GM08714 (cell line): ENCODE results near the gene MEIKIN.
"Not testable (repeated sequence)": the region's sequence is repeated elsewhere in the genome, so short reads cannot be mapped to it uniquely, and the experiment has no call there.

Experiments used
- H3K4me3 ChIP-seq: fragments of 200-500 bp; sonication (Bioruptor generic); 2 replicates; pipeline ENCODE4 v1.5.1; 2014; ENCODE audit warnings: mild to moderate bottlenecking, low read length, inconsistent platforms
- ZNF274 ChIP-seq: IDR thresholded peaks from 2 replicates; pipeline ENCODE4 v1.6.1; 2012; ENCODE audit warnings: mild to moderate bottlenecking, low read depth, low read length

The MEIKIN gene

GRCh38 chr5:131791866-131792265, 153.6 kb downstream of the MEIKIN start:
- TF ChIP-seq ZNF274, result no peak
- no peak overlapping the region for H3K4me3 ChIP-seq

- H3K4me3 ChIP-seq, result no peak overlapping the region
- TF ChIP-seq ZNF274, result no peak
Measured at GRCh38 chr5:131790550-131790949, 154.9 kb downstream of the MEIKIN start.

- H3K4me3 ChIP-seq, result no peak overlapping the region
- no peak for TF ChIP-seq ZNF274
Measured at GRCh38 chr5:131789765-131790164, 155.7 kb downstream of the MEIKIN start.

- no peak for TF ChIP-seq ZNF274
Measured at GRCh38 chr5:131787736-131788135, 157.7 kb downstream of the MEIKIN start.

GRCh38 chr5:131786900-131787692, 158.4 kb downstream of the MEIKIN start:
- no peak for TF ChIP-seq ZNF274
- H3K4me3 ChIP-seq, result no peak overlapping the region

More at GRCh38 chr5:131787736-131788135, 157.7 kb downstream of the MEIKIN start:
- no peak overlapping the region for H3K4me3 ChIP-seq

GRCh38 chr5:131786036-131786435, 159.4 kb downstream of the MEIKIN start:
- H3K4me3 ChIP-seq, result no peak overlapping the region
- no peak for TF ChIP-seq ZNF274

GRCh38 chr5:131783874-131784273, 161.6 kb downstream of the MEIKIN start:
- no peak overlapping the region for H3K4me3 ChIP-seq
- TF ChIP-seq ZNF274, result no peak

- no peak overlapping the region for H3K4me3 ChIP-seq
- TF ChIP-seq ZNF274, result no peak
Measured at GRCh38 chr5:131783357-131783756, 162.1 kb downstream of the MEIKIN start.

- TF ChIP-seq ZNF274, result no peak
- no peak overlapping the region for H3K4me3 ChIP-seq
Measured at GRCh38 chr5:131782717-131783116, 162.7 kb downstream of the MEIKIN start.

GRCh38 chr5:131778141-131778540, 167.3 kb downstream of the MEIKIN start:
- not testable (repeated sequence) for H3K4me3 ChIP-seq

GRCh38 chr5:131776450-131776849, 169.0 kb downstream of the MEIKIN start:
- no peak overlapping the region for H3K4me3 ChIP-seq
- no peak for TF ChIP-seq ZNF274

- H3K4me3 ChIP-seq, result no peak overlapping the region
- no peak for TF ChIP-seq ZNF274
Measured at GRCh38 chr5:131774652-131775367, 170.7 kb downstream of the MEIKIN start.

- TF ChIP-seq ZNF274, result no peak
- H3K4me3 ChIP-seq, result no peak overlapping the region
Measured at GRCh38 chr5:131773805-131774204, 171.7 kb downstream of the MEIKIN start.

- H3K4me3 ChIP-seq, result no peak overlapping the region
- TF ChIP-seq ZNF274, result no peak
Measured at GRCh38 chr5:131771692-131772091, 173.8 kb downstream of the MEIKIN start.

GRCh38 chr5:131769961-131770360, 175.5 kb downstream of the MEIKIN start:
- TF ChIP-seq ZNF274, result no peak
- H3K4me3 ChIP-seq, result no peak overlapping the region
